HG03280 (cell line): ENCODE data around the gene LASP1NB.
"Not testable (repeated sequence)": the region's sequence is repeated elsewhere in the genome, so short reads cannot be mapped to it uniquely, and the experiment has no call there.

ENCODE experiments used
- ATAC-seq: cut with Tn5 transposase; IDR thresholded peaks from one replicate; pipeline ENCODE4 v1.9.1; 2021; ENCODE audit warnings: mild to moderate bottlenecking, moderate library complexity; ENCODE audit not compliant: unreplicated experiment

Gene LASP1NB

DNA sequence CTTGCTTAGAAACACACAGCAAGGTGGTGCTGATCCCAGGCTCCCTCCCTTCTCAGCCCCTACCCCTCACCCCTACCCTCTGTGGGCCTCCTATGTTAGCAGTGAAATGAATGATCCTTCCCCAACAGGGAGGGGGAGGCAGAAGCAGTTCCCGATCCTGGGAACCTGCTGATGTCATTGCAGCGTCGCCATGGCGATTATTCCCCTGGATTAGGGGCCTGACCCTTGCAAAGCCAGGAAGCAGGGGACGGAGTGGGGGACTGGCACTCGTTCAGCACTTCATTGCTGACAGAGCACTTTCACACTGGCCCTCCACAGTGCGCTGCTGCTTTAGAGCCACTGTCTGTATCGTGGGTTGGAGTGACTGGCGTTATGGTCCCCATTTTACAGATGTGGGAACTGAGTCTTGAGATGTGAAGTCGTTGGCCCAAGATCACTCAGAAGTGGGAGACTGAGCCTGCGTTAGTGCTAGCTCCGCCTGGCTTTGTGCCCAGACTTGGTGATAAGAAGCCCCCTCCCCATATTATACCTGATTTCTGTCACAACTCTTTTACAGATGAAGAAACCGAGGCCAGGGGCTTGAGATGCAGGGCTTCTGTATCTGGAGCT, 29.0 kb upstream of the LASP1NB start:
- no peak for ATAC-seq

- no peak for ATAC-seq
Measured at GRCh38 chr17:38897176-38897575, 28.2 kb upstream of the LASP1NB start.

GRCh38 chr17:38897671-38898290, 27.6 kb upstream of the LASP1NB start:
- no peak for ATAC-seq

DNA sequence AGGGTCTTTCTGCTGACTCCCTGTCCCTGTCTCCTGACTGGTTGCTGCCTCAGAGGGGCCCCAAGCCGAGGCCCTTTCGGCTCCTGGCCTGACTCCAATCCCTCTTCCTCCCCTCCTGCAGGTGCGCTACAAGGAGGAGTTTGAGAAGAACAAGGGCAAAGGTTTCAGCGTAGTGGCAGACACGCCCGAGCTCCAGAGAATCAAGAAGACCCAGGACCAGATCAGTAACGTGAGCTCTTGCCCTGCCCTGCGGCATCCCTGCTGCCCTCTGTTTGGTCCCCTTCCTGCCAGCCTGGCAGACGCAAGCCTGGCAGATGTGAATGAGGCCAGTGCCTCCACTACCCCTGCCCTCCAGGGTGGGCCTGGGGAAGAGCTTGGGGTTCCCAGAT, 27.1 kb upstream of the LASP1NB start:
- ATAC-seq, result peak; percentile 26

GRCh38 chr17:38898812-38899348, 26.5 kb upstream of the LASP1NB start:
- peak; percentile 82 for ATAC-seq

DNA sequence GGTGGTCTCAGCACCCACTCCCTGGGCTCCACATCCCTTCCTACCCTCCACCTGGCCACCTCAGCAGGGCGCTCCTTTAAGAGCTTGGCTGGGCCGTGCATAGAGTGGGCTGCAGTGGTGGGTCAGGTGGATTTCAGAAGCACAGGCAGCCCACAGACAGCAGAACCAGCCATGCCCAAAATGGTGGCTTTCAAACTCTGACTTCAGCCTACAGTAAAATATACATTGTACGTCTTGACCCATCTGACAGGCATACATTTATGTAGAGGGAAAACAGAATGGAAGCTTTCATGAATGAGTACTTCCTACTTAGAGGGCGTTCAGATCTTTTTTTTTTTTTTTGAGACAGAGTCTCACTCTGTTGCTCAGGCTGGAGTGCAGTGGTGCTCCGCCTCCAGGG, 26.0 kb upstream of the LASP1NB start:
- ATAC-seq, result no peak

DNA sequence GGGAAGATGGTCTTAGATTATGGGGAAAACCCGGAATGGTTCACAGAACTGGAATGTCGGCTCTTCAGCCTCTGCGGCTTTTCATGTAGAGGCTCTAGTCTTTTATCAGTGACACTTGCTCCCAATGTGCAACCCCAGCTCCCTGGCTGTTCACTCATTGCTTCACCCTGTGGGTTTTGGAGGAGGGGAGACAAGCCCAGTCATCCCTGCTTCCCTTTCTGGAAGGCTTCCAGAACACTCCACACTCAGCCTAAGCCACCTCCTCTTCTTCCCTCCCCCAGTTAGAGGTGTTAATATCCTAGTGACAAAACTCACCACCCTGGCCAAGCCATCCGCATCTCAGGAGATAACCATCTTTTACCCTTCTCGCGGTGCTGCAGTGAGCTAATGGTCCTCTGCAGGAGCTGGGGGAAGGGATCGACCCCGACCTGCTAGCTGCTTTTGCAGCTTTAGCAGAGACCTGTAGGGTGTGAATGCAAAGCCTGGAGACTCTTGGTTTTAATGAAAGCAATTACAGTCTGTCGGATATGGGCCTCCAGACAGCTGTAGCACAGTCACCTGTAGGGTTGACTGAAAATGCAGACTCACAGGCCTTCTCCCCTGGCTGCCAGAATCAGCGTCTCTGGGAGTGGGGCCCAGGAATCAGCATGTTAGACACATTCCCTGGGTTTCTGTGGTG, 24.3 kb upstream of the LASP1NB start:
- ATAC-seq, result no peak

DNA sequence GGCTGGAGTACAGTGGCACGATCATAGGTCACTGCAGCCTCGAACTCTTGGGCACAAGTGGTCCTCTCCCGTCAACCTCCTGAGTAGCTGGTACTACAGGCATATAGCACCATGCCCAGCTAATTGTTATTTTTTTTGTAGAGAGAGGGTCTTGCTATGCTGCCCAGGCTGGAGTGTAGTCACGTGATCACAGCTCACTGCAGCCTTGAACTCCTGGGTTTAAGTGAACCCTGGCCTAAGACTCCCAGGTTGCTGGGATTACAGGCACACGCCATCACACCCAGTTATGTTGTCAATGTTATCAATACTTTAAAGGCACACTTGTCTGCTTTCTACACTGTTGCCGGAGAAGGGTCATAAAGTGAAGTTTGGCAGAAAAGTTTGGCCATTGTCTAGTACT, 22.0 kb upstream of the LASP1NB start:
- no peak for ATAC-seq

DNA sequence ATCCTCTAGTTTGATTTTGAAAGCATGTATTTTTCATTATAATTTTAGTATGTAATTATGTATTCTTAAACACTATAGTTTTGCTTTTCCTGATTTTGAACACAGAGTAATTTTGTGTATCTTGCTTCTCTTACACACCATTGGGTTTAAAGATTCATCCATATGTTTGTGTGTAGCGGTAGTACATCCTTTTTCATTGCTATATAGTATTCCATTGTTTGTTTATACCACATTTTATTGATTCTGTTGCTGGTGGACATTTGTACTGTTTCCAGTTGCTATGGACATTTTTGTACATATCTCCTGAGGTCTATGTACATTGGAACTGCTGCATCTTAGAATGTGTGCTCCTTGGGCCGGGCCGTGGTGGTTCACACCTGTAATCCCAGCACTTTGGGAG, 20.5 kb upstream of the LASP1NB start:
- no peak for ATAC-seq

DNA sequence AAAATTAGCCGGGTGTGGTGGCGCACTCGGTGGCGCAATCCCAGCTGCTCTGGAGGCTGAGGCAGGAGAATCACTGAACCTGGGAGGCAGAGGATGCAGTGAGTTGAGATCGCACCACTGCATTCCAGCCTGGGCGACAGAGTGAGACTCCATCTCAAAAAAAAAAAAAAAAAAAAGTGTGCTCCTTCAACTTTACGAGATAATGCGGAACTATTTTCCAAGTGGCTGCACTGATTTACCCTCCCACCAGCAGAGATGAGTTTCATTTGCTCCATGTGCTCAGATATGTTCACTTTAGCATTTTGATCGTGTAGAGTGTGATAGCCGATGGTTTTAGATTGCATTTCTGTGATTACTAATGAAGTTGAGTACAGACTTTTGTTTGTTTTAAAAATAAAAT, 20.0 kb upstream of the LASP1NB start:
- ATAC-seq, result no peak

- no peak for ATAC-seq
Measured at GRCh38 chr17:38906460-38907228, 18.8 kb upstream of the LASP1NB start.

GRCh38 chr17:38907930-38908675, 17.3 kb upstream of the LASP1NB start:
- no peak for ATAC-seq

DNA sequence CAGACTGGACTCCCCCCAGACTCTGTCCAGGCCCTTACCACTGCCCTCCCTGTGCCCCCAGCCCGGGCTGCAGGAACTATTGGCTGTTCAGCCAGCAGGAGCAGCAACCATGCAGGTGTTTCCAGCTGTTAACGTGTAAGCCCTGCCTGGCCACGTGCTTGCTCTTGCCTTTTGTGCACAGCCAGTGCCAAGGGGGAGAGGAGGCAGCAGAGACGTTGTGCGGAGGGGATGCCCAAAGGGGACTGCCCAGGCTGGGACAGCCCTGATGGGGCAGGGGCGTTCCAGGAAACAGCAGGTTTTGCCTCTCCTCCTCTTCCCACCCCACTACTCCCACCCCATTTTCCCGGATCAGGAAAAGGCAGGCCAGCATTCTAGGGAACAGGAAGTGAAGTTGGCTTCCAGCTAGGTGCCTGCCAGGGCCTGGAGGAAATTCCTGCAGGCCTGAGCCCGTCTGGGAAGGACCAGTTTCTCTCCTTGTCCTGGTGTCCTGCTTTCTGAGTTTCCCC, 16.7 kb upstream of the LASP1NB start:
- no peak for ATAC-seq

DNA sequence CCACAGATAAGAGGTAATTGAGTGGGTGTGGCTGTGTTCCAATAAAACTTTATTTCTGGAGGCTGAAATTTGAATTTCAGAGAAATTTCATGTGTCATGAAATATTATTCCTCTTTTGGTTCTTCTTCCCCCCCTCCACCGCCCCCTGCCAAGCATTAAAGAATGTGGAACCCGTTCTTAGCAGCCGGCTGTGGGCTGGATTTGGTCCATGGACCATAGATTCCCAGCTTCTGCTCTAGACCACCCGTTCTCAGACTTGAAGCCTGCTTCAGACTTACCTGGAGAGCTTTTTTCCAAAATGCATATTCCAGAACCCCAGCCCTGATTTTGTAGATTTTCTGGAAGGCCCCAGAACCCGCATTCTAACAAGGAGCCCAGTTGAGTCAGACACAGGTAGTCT, 15.1 kb upstream of the LASP1NB start:
- no peak for ATAC-seq

DNA sequence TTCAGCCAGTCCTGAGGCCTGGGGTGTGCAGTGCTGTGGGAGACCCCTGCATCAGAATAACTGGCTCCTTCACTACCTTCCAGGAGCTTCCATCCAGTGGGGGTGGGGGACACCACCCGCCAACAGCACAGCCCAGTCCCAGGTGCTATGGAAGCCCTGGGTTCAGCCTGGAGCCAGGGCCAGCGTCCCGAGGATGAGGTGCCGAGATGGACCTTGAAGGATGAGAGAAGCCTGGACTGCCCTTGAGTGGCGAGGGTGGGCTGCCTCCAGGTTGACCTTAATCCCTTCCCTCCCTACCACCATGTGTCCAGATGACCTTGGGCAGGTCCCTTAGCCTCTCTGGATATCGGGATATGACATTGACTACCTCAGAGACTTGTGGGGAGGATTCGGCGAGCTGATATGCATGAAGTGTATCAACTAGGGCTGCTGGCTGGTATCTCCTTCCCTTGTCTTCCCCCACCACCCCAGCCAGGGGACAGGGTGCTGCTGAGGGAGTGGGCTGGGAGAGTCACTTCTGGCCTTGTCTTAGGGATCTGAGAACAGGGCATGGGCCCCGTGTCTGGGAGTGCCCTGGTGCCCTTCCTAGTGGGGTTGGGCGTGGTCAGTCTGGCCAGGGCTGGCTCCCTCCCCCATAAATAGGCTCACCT, 14.2 kb upstream of the LASP1NB start:
- ATAC-seq, result no peak

GRCh38 chr17:38911731-38912081, 13.7 kb upstream of the LASP1NB start:
- ATAC-seq, result not testable (repeated sequence)

DNA sequence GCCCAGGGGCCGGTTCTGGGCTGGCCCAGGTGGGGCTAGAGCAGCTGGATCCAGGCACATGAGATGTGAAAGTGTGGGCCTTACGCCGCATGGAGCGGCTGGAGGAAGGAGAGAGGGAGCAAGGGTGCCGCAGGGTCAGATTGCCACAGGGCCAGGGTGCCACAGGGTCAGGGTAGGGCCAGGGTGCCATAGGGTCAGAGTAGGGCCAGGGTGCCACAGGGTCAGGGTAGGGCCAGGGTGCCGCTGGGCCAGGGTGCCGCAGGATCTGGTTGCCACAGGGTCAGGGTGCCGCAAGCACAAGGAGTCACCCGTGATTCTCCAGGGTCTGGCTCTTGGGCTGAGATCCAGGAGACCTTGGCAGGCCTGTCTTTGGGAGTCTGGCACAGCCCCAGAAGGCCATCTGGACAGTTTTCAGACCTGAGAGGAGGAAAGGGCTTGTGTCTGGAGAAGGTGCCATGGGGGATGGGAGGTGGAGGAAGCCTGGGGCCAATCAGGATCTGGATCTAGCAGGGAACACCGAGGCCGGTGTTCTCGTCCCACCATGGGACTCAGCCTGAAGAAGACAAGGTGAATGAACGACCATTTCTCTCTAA, 13.1 kb upstream of the LASP1NB start:
- ATAC-seq, result no peak

GRCh38 chr17:38914741-38915638, 10.4 kb upstream of the LASP1NB start:
- no peak for ATAC-seq

- no peak for ATAC-seq
Measured at GRCh38 chr17:38915639-38915995, 9.8 kb upstream of the LASP1NB start.
